HCT116 (cell line): ENCODE data around the gene DIO1. TPM values are rescaled to one million over a fixed set of nuclear protein-coding genes. Genes with fewer than 3 reads are reported as not detected.

Source experiments
- ATAC-seq: fragments of 200-7000 bp; cut with Tn5 transposase; 2 replicates; pipeline ENCODE4 v1.9.1; 2020; ENCODE audit warnings: mild to moderate bottlenecking, moderate library complexity
- BruUV-seq: library from RNA; stranded (reverse); fragments of 400-500 nt; replicated peaks from 2 replicates; lab custom pipeline; 2021; lab: Mats Ljungman, UMichigan
- CTCF ChIA-PET: fragments of 300-600 bp; sonication (Branson Sonifier 250); formaldehyde crosslinking; loops from one replicate; lab custom pipeline; 2021; ENCODE audit warnings: antibody characterized with exemption; lab: Charles Lee
- POLR2A ChIA-PET: fragments of 300-600, 350-600 bp; sonication (Branson Sonifier 250); formaldehyde crosslinking; loops from one replicate; lab custom pipeline; 2021; ENCODE audit warnings: antibody characterized with exemption; lab: Charles Lee
- RAD21 ChIA-PET, 2 experiments: fragments of 300-600 bp; sonication (Branson Sonifier 250); formaldehyde crosslinking; loops; one replicate each; lab custom pipeline; 2023; ENCODE audit warnings: low total read pairs in 2 of 2; ENCODE audit not compliant: uncharacterized antibody in 2 of 2, unreplicated experiment in 2 of 2, low non-redundant PET in 1 of 2; lab: Charles Lee
- DNase-seq: peaks from one replicate; pipeline ENCODE4 v3.0.0-alpha.2; 2010; ENCODE audit warnings: low read depth, low spot score
- H2AFZ ChIP-seq: fragments of 200-600 bp; shearing (Covaris generic), sonication (generic); 2 replicates; pipeline ENCODE4 v1.6.1; 2017; ENCODE audit warnings: low read depth, mixed run types, mixed read lengths, antibody characterized with exemption, low read length; ENCODE audit not compliant: poor library complexity, severe bottlenecking
- H3K27ac ChIP-seq: 2 replicates; pipeline ENCODE4 v1.5.1; 2012; ENCODE audit warnings: low read depth, low read length
- H3K27me3 ChIP-seq: fragments of 200-600 bp; sonication (generic); 2 replicates; pipeline ENCODE4 v1.6.1; 2016; ENCODE audit warnings: mixed run types, low read length, mixed read lengths; ENCODE audit not compliant: insufficient read depth
- H3K36me3 ChIP-seq, 2 experiments: fragments of 200-500 bp in 1 of 2; fragments of 200-600 bp in 1 of 2; sonication (Bioruptor generic) in 1 of 2; sonication (generic) in 1 of 2; 2 replicates each; pipeline versions ENCODE4 v1.5.1 to v1.6.1; 2014 to 2016; ENCODE audit warnings: low read length in 2 of 2, inconsistent platforms in 1 of 2, mixed read lengths in 1 of 2, mixed run types in 1 of 2; ENCODE audit not compliant: insufficient read depth in 2 of 2, control insufficient read depth in 1 of 2
- H3K4me1 ChIP-seq, 2 experiments: fragments of 200-600 bp in 1 of 2; sonication (generic) in 1 of 2; 2 replicates each; pipeline versions ENCODE4 v1.5.1 to v1.6.1; 2012 to 2017; ENCODE audit warnings: low read length in 2 of 2, inconsistent platforms in 1 of 2, mild to moderate bottlenecking in 1 of 2, mixed read lengths in 1 of 2, mixed run types in 1 of 2, moderate library complexity in 1 of 2; ENCODE audit not compliant: insufficient read depth in 2 of 2, control insufficient read depth in 1 of 2
- H3K4me2 ChIP-seq: fragments of 200-600 bp; sonication (generic); 2 replicates; pipeline ENCODE4 v1.6.1; 2017; ENCODE audit warnings: mixed run types, low read length, mixed read lengths
- H3K4me3 ChIP-seq, 2 experiments: fragments of 200-600 bp in 1 of 2; sonication (generic) in 1 of 2; replicated peaks in 1 of 2; 2 replicates each; pipeline ENCODE4 v1.5.1; 2011 to 2016; ENCODE audit warnings: low read length in 2 of 2, control low read depth in 1 of 2, low read depth in 1 of 2, mild to moderate bottlenecking in 1 of 2, mixed read lengths in 1 of 2, mixed run types in 1 of 2
- H3K79me2 ChIP-seq: fragments of 200-600 bp; sonication (generic); 2 replicates; pipeline ENCODE4 v1.6.1; 2017; ENCODE audit warnings: mild to moderate bottlenecking, mixed run types, low read length, moderate library complexity, mixed read lengths; ENCODE audit not compliant: insufficient read depth
- H3K9ac ChIP-seq: fragments of 200-600 bp; sonication (generic); 2 replicates; pipeline ENCODE4 v1.6.1; 2016; ENCODE audit warnings: low read length, mixed read lengths
- H3K9me2 ChIP-seq: fragments of 200-600 bp; sonication (generic), shearing (Covaris generic); 2 replicates; pipeline ENCODE4 v1.6.1; 2017; ENCODE audit warnings: mixed run types, mild to moderate bottlenecking, moderate library complexity; ENCODE audit not compliant: insufficient read depth
- H3K9me3 ChIP-seq, 2 experiments: fragments of 200-500 bp in 1 of 2; fragments of 200-600 bp in 1 of 2; sonication (Bioruptor generic) in 1 of 2; sonication (generic) in 1 of 2; 2 replicates each; pipeline ENCODE4 v1.6.1; 2014 to 2017; ENCODE audit warnings: low read length in 2 of 2, mixed read lengths in 2 of 2, inconsistent platforms in 1 of 2, low read depth in 1 of 2, mild to moderate bottlenecking in 1 of 2, mixed run types in 1 of 2, moderate library complexity in 1 of 2; ENCODE audit not compliant: control insufficient read depth in 1 of 2, insufficient read depth in 1 of 2
- H4K20me1 ChIP-seq: fragments of 200-600 bp; sonication (generic), shearing (Covaris generic); 2 replicates; pipeline ENCODE4 v1.6.1; 2017; ENCODE audit warnings: mixed run types, mild to moderate bottlenecking, moderate library complexity; ENCODE audit not compliant: insufficient read depth
- CEBPB ChIP-seq: IDR thresholded peaks from 2 replicates; pipeline ENCODE4 v1.6.1; 2012; ENCODE audit warnings: low read depth
- CTCF ChIP-seq, 3 experiments: fragments of 200-600 bp in 1 of 3; sonication (generic) in 1 of 3; IDR thresholded peaks in 2 of 3; conservative IDR thresholded peaks in 1 of 3; 2 replicates each; pipeline ENCODE4 v1.5.1; 2012 to 2017; ENCODE audit warnings: low read depth in 2 of 3, low read length in 2 of 3, antibody characterized with exemption in 1 of 3, borderline replicate concordance in 1 of 3, control low read depth in 1 of 3, mild to moderate bottlenecking in 1 of 3, mixed read lengths in 1 of 3, mixed run types in 1 of 3, moderate library complexity in 1 of 3; ENCODE audit not compliant: insufficient read depth in 1 of 3
- EGR1 ChIP-seq: IDR thresholded peaks from 2 replicates; pipeline ENCODE4 v1.6.1; 2012; ENCODE audit warnings: low read depth
- ELF1 ChIP-seq: IDR thresholded peaks from 2 replicates; pipeline ENCODE4 v1.6.1; 2012; ENCODE audit warnings: low read depth, borderline replicate concordance
- JUND ChIP-seq: IDR thresholded peaks from 2 replicates; pipeline ENCODE4 v1.6.1; 2012
- MAX ChIP-seq: IDR thresholded peaks from 2 replicates; pipeline ENCODE4 v1.6.1; 2012
- POLR2AphosphoS5 ChIP-seq: IDR thresholded peaks from 2 replicates; pipeline ENCODE4 v1.6.1; 2011; ENCODE audit warnings: mild to moderate bottlenecking, low read depth, low read length, moderate library complexity
- SRF ChIP-seq: IDR thresholded peaks from 2 replicates; pipeline ENCODE4 v1.6.1; 2012; ENCODE audit warnings: low read depth
- TCF7L2 ChIP-seq: IDR thresholded peaks from 2 replicates; pipeline ENCODE4 v1.7.0; 2011; ENCODE audit warnings: borderline replicate concordance, inconsistent platforms; ENCODE audit not compliant: insufficient read depth, insufficient read length; ENCODE audit errors: extremely low read depth
- ZNF274 ChIP-seq: fragments of 200-500 bp; sonication (Bioruptor generic); IDR thresholded peaks from 2 replicates; pipeline ENCODE4 v1.6.1; 2014; ENCODE audit warnings: mild to moderate bottlenecking, low read depth, low read length, inconsistent platforms
- intact Hi-C: fragments of 100-400 bp; cut with micrococcal nuclease; formaldehyde crosslinking; loops from 2 replicates; pipeline ENCODE4 v1.10.0; 2022
- total RNA-seq: library from RNA; stranded (reverse); gene quantifications from one replicate; pipeline ENCODE4 v1.2.1, GENCODE V29; 2021; ENCODE audit not compliant: unreplicated experiment

DIO1 gene
- total RNA-seq, 1 experiment from 2014 or later, result not detected

- Histone ChIP-seq H3K4me3 (peak overlapping the region; percentile 86 to 92), H3K27ac (no peak overlapping the region), H3K4me2 (peak overlapping the region; percentile 82), H3K27me3 (no peaks in the 10 kb centered on the region), H3K9ac (peak overlapping the region; percentile 64), H3K4me1 (peaks cover 8 to 23% of the 10 kb centered on the region in 2 experiments), H2AFZ (peak overlapping the region; percentile 79), H3K36me3 (no peaks in the 10 kb centered on the region), H3K79me2 (no peaks in the 10 kb centered on the region), H4K20me1 (no peaks in the 10 kb centered on the region), H3K9me3 (no peaks in the 10 kb centered on the region), H3K9me2 (no peaks in the 10 kb centered on the region)
- ATAC-seq, result no peak
- ChIA-PET CTCF (interaction anchor here (1.0 to 2.5 kb wide), 2 partner anchors 12 to 69 kb away, joined by 3 to 15 read pairs; no protein-coding TSS in a partner anchor), POLR2A (no interaction called here), RAD21 (no interaction called here)
- no peak for DNase-seq
- BruUV-seq, result no TSS peak
- TF ChIP-seq JUND (no peak), MAX (no peak), CTCF (IDR thresholded peaks at IDR 0.05 in 2 of 3, conservative IDR thresholded peaks at IDR 0.05 in 1 of 3; ENCODE audit: borderline replicate concordance in 1 of 3, insufficient read depth in 1 of 3, low read depth in 2 of 3, low read length in 2 of 3) (no peak), ZNF274 (no peak), CEBPB (no peak), POLR2AphosphoS5 (no peak), EGR1 (no peak), TCF7L2 (no peak), SRF (no peak), ELF1 (no peak)
- intact Hi-C loops, result no loop called here
These were observed 3.5 kb upstream of the DIO1 start for GRCh38 chr1:53890522-53890941.
